Measurements from ENCODE around the gene OPN5. TPM values are rescaled to one million over a fixed set of nuclear protein-coding genes. Genes with fewer than 3 reads are reported as not detected.

The OPN5 gene
- total and polyA plus RNA-seq, 2 donors (not counting 1 experiment from before 2014, with no cell fraction given) = not detected

- H3K4me3 ChIP-seq (replicated peaks in 1 of 4; ENCODE audit: control extremely low read depth in 1 of 4, insufficient read depth in 1 of 4, low read depth in 3 of 4, low read length in 4 of 4) = no peak overlapping the region
- no peak overlapping the region for H3K9ac ChIP-seq (ENCODE audit: insufficient read depth, low read length)
- H2AFZ ChIP-seq (ENCODE audit: low read length) = no peak overlapping the region
Observed at GRCh38 chr6:47788498-47788884, 6.7 kb downstream of the OPN5 start.

GRCh38 chr6:47789553-47789952 lies 7.7 kb downstream of the OPN5 start:
- DNase-seq (ENCODE audit: low read depth in 2 of 2) = no peak
- peaks cover 2% of the 10 kb centered on the region for H3K27me3 ChIP-seq (ENCODE audit: control insufficient read depth, insufficient read depth, low read length)

More at GRCh38 chr6:47788498-47788884, 6.7 kb downstream of the OPN5 start:
- H3K9me3 ChIP-seq (ENCODE audit: control insufficient read depth, insufficient read depth, low read depth, low read length) = no peaks in the 10 kb centered on the region
- no peaks in the 10 kb centered on the region for H3K36me3 ChIP-seq (ENCODE audit: control insufficient read depth, insufficient read depth, low read length)
- H3K79me2 ChIP-seq (ENCODE audit: control insufficient read depth, insufficient read depth, low read length) = no peaks in the 10 kb centered on the region
- no peaks in the 10 kb centered on the region for H3K4me1 ChIP-seq (ENCODE audit: control insufficient read depth, extremely low read depth, insufficient read depth, low read length)
- no peak overlapping the region for H3K4me2 ChIP-seq (ENCODE audit: extremely low read depth, insufficient read depth, low read length)
- TF ChIP-seq CTCF (conservative IDR thresholded peaks at IDR 0.05 in 1 of 2, IDR thresholded peaks at IDR 0.05 in 1 of 2; ENCODE audit: low read depth in 1 of 2, low read length in 2 of 2) = no peak
- H3K27ac ChIP-seq (ENCODE audit: insufficient read depth, low read length) = no peak overlapping the region
- no peaks in the 10 kb centered on the region for H4K20me1 ChIP-seq (ENCODE audit: control insufficient read depth, extremely low read depth, insufficient read depth, low read length)
- DNase-seq (ENCODE audit: low read depth in 2 of 2) = no peak
- H3K27me3 ChIP-seq (ENCODE audit: control insufficient read depth, insufficient read depth, low read length) = peaks cover 2% of the 10 kb centered on the region

GRCh38 chr6:47792216-47792733 lies 10.4 kb downstream of the OPN5 start:
- Histone ChIP-seq H2AFZ (ENCODE audit: low read length) (no peak overlapping the region), H3K9ac (ENCODE audit: insufficient read depth, low read length) (no peak overlapping the region), H3K9me3 (ENCODE audit: control insufficient read depth, insufficient read depth, low read depth, low read length) (no peaks in the 10 kb centered on the region), H3K36me3 (ENCODE audit: control insufficient read depth, insufficient read depth, low read length) (no peaks in the 10 kb centered on the region), H3K4me3 (replicated peaks in 1 of 4; ENCODE audit: control extremely low read depth in 1 of 4, insufficient read depth in 1 of 4, low read depth in 3 of 4, low read length in 4 of 4) (no peak overlapping the region), H3K79me2 (ENCODE audit: control insufficient read depth, insufficient read depth, low read length) (no peaks in the 10 kb centered on the region), H4K20me1 (ENCODE audit: control insufficient read depth, extremely low read depth, insufficient read depth, low read length) (no peaks in the 10 kb centered on the region), H3K4me1 (ENCODE audit: control insufficient read depth, extremely low read depth, insufficient read depth, low read length) (no peaks in the 10 kb centered on the region), H3K4me2 (ENCODE audit: extremely low read depth, insufficient read depth, low read length) (no peak overlapping the region), H3K27me3 (ENCODE audit: control insufficient read depth, insufficient read depth, low read length) (no peaks in the 10 kb centered on the region), H3K27ac (ENCODE audit: insufficient read depth, low read length) (no peak overlapping the region)
- DNase-seq (ENCODE audit: low read depth in 2 of 2) = no peak
- TF ChIP-seq EZH2 (IDR thresholded peaks at IDR 0.05; ENCODE audit: low read length, missing control alignments) (no peak), CTCF (conservative IDR thresholded peaks at IDR 0.05 in 1 of 2, IDR thresholded peaks at IDR 0.05 in 1 of 2; ENCODE audit: low read depth in 1 of 2, low read length in 2 of 2) (no peak)

More at GRCh38 chr6:47789553-47789952, 7.7 kb downstream of the OPN5 start:
- Histone ChIP-seq H4K20me1 (ENCODE audit: control insufficient read depth, extremely low read depth, insufficient read depth, low read length) (no peaks in the 10 kb centered on the region), H3K36me3 (ENCODE audit: control insufficient read depth, insufficient read depth, low read length) (no peaks in the 10 kb centered on the region), H2AFZ (ENCODE audit: low read length) (no peak overlapping the region), H3K9ac (ENCODE audit: insufficient read depth, low read length) (no peak overlapping the region), H3K27ac (ENCODE audit: insufficient read depth, low read length) (no peak overlapping the region), H3K79me2 (ENCODE audit: control insufficient read depth, insufficient read depth, low read length) (no peaks in the 10 kb centered on the region), H3K4me2 (ENCODE audit: extremely low read depth, insufficient read depth, low read length) (no peak overlapping the region), H3K4me3 (replicated peaks in 1 of 4; ENCODE audit: control extremely low read depth in 1 of 4, insufficient read depth in 1 of 4, low read depth in 3 of 4, low read length in 4 of 4) (no peak overlapping the region), H3K4me1 (ENCODE audit: control insufficient read depth, extremely low read depth, insufficient read depth, low read length) (no peaks in the 10 kb centered on the region), H3K9me3 (ENCODE audit: control insufficient read depth, insufficient read depth, low read depth, low read length) (no peaks in the 10 kb centered on the region)
- no peak for TF ChIP-seq EZH2 (IDR thresholded peaks at IDR 0.05; ENCODE audit: low read length, missing control alignments)
- no peak for TF ChIP-seq CTCF (conservative IDR thresholded peaks at IDR 0.05 in 1 of 2, IDR thresholded peaks at IDR 0.05 in 1 of 2; ENCODE audit: low read depth in 1 of 2, low read length in 2 of 2)

Measured in fibroblast of lung (primary cell).